ENCODE results near the gene SBNO2.

- TF ChIP-seq CTCF (IDR thresholded peaks at IDR 0.05; ENCODE audit: extremely low read depth in 1 of 2, insufficient read depth in 1 of 2, low read depth in 1 of 2, low read length in 2 of 2) (no peak), POLR2A (IDR thresholded peaks at IDR 0.05; ENCODE audit: low read depth, low read length) (no peak), POLR2AphosphoS5 (IDR thresholded peaks at IDR 0.05; ENCODE audit: insufficient read depth, low read depth, low read length) (no peak), MYC (IDR thresholded peaks at IDR 0.05; ENCODE audit: low read depth, low read length) (no peak)
Measured at GRCh38 chr19:1219786-1220476, 45.9 kb upstream of the SBNO2 start.

Measured in endothelial cell of umbilical vein (primary cell).